ENCODE measurements around the gene ICOS.
"Not testable (repeated sequence)": the region's sequence is repeated elsewhere in the genome, so short reads cannot be mapped to it uniquely, and the experiment has no call there.

The ICOS gene

GRCh38 chr2:203975912-203976311 is 39.3 kb downstream of the ICOS start:
- no peaks in the 10 kb centered on the region for H3K9me3 ChIP-seq (ENCODE audit: control insufficient read depth, low read depth, low read length)
- no peak overlapping the region for H3K4me3 ChIP-seq (ENCODE audit: low read length)
- peaks cover 6% of the 10 kb centered on the region for H3K4me1 ChIP-seq (ENCODE audit: control insufficient read depth, low read depth, low read length)
- no peaks in the 10 kb centered on the region for H3K36me3 ChIP-seq (ENCODE audit: control insufficient read depth, low read depth, low read length)
- no peak overlapping the region for H3K27ac ChIP-seq (ENCODE audit: low read length)
- no peaks in the 10 kb centered on the region for H3K27me3 ChIP-seq (ENCODE audit: control insufficient read depth, insufficient read depth, low read length)
- no peak overlapping the region for H3K9ac ChIP-seq (ENCODE audit: low read length)

GRCh38 chr2:203982276-203982675 is 45.7 kb downstream of the ICOS start:
- Histone ChIP-seq H3K9me3 (ENCODE audit: control insufficient read depth, low read depth, low read length) (no peaks in the 10 kb centered on the region), H3K4me1 (ENCODE audit: control insufficient read depth, low read depth, low read length) (no peaks in the 10 kb centered on the region), H3K4me3 (ENCODE audit: low read length) (no peak overlapping the region), H3K27ac (ENCODE audit: low read length) (no peak overlapping the region), H3K27me3 (ENCODE audit: control insufficient read depth, insufficient read depth, low read length) (no peaks in the 10 kb centered on the region), H3K36me3 (ENCODE audit: control insufficient read depth, low read depth, low read length) (no peaks in the 10 kb centered on the region), H3K9ac (ENCODE audit: low read length) (no peak overlapping the region)

DNA sequence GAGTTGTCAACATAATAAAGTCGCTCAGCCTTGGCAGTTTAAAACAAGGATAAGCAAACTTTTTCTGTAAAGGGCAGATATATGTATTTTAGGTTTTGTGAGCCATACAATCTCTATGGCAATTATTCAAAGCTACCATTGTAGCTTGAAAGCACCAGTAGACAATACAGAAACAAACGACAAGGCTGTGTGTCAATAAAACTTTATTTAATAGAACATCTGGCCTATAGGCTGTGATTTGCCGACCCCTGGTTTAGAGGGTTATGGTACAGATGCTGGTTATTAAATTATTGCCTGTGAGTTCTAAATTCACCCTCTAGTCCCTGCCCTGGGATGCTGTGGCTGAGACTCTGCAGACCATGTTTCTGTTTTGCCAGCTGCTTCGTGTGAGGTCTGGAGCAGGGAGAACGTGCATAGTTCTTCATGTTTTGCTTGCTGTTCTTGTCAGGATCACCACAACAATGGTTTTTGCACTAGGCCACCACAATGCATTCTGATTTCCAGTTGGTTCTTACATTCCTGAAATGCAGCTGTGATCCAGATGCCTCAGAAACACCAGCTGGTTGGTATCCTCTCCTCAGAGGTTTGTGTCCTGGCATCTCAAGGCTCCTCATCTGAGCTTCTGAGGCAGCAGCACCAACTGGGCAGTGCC is 46.6 kb downstream of the ICOS start:
- H3K9me3 ChIP-seq (ENCODE audit: control insufficient read depth, low read depth, low read length) = no peaks in the 10 kb centered on the region
- no peak overlapping the region for H3K4me3 ChIP-seq (ENCODE audit: low read length)

GRCh38 chr2:203985978-203986377 is 49.4 kb downstream of the ICOS start:
- not testable (repeated sequence) for H3K4me3 ChIP-seq (ENCODE audit: low read length); H3K9ac ChIP-seq (ENCODE audit: low read length); H3K36me3 ChIP-seq (ENCODE audit: control insufficient read depth, low read depth, low read length); H3K9me3 ChIP-seq (ENCODE audit: control insufficient read depth, low read depth, low read length); H3K27me3 ChIP-seq (ENCODE audit: control insufficient read depth, insufficient read depth, low read length); H3K4me1 ChIP-seq (ENCODE audit: control insufficient read depth, low read depth, low read length); H3K27ac ChIP-seq (ENCODE audit: low read length)

More for the DNA sequence above, 46.6 kb downstream of the ICOS start:
- Histone ChIP-seq H3K9ac (ENCODE audit: low read length) (no peak overlapping the region), H3K27me3 (ENCODE audit: control insufficient read depth, insufficient read depth, low read length) (no peaks in the 10 kb centered on the region), H3K27ac (ENCODE audit: low read length) (no peak overlapping the region), H3K4me1 (ENCODE audit: control insufficient read depth, low read depth, low read length) (no peaks in the 10 kb centered on the region), H3K36me3 (ENCODE audit: control insufficient read depth, low read depth, low read length) (no peaks in the 10 kb centered on the region)

GRCh38 chr2:203987959-203988358 is 51.4 kb downstream of the ICOS start:
- Histone ChIP-seq H3K4me1 (ENCODE audit: control insufficient read depth, low read depth, low read length) (no peaks in the 10 kb centered on the region), H3K27me3 (ENCODE audit: control insufficient read depth, insufficient read depth, low read length) (no peaks in the 10 kb centered on the region), H3K9me3 (ENCODE audit: control insufficient read depth, low read depth, low read length) (no peaks in the 10 kb centered on the region), H3K9ac (ENCODE audit: low read length) (no peak overlapping the region), H3K4me3 (ENCODE audit: low read length) (no peak overlapping the region), H3K36me3 (ENCODE audit: control insufficient read depth, low read depth, low read length) (no peaks in the 10 kb centered on the region), H3K27ac (ENCODE audit: low read length) (no peak overlapping the region)

- H3K4me1 ChIP-seq (ENCODE audit: control insufficient read depth, low read depth, low read length) = no peaks in the 10 kb centered on the region
- no peak overlapping the region for H3K27ac ChIP-seq (ENCODE audit: low read length)
- H3K27me3 ChIP-seq (ENCODE audit: control insufficient read depth, insufficient read depth, low read length) = no peaks in the 10 kb centered on the region
- no peak overlapping the region for H3K4me3 ChIP-seq (ENCODE audit: low read length)
- no peaks in the 10 kb centered on the region for H3K36me3 ChIP-seq (ENCODE audit: control insufficient read depth, low read depth, low read length)
- no peaks in the 10 kb centered on the region for H3K9me3 ChIP-seq (ENCODE audit: control insufficient read depth, low read depth, low read length)
- H3K9ac ChIP-seq (ENCODE audit: low read length) = no peak overlapping the region
These were observed 52.1 kb downstream of the ICOS start for GRCh38 chr2:203988500-203989260.

GRCh38 chr2:203989521-203989920 is 53.0 kb downstream of the ICOS start:
- Histone ChIP-seq H3K4me1 (ENCODE audit: control insufficient read depth, low read depth, low read length) (no peaks in the 10 kb centered on the region), H3K9me3 (ENCODE audit: control insufficient read depth, low read depth, low read length) (no peaks in the 10 kb centered on the region), H3K4me3 (ENCODE audit: low read length) (no peak overlapping the region), H3K27me3 (ENCODE audit: control insufficient read depth, insufficient read depth, low read length) (no peaks in the 10 kb centered on the region), H3K36me3 (ENCODE audit: control insufficient read depth, low read depth, low read length) (no peaks in the 10 kb centered on the region), H3K9ac (ENCODE audit: low read length) (no peak overlapping the region), H3K27ac (ENCODE audit: low read length) (no peak overlapping the region)

- no peak overlapping the region for H3K9ac ChIP-seq (ENCODE audit: low read length)
- H3K36me3 ChIP-seq (ENCODE audit: control insufficient read depth, low read depth, low read length) = no peaks in the 10 kb centered on the region
- no peaks in the 10 kb centered on the region for H3K9me3 ChIP-seq (ENCODE audit: control insufficient read depth, low read depth, low read length)
- no peaks in the 10 kb centered on the region for H3K4me1 ChIP-seq (ENCODE audit: control insufficient read depth, low read depth, low read length)
- H3K4me3 ChIP-seq (ENCODE audit: low read length) = no peak overlapping the region
- H3K27ac ChIP-seq (ENCODE audit: low read length) = no peak overlapping the region
- no peaks in the 10 kb centered on the region for H3K27me3 ChIP-seq (ENCODE audit: control insufficient read depth, insufficient read depth, low read length)
These were observed 55.9 kb downstream of the ICOS start for GRCh38 chr2:203992509-203992908.

GRCh38 chr2:203993011-203993410 is 56.4 kb downstream of the ICOS start:
- H3K9ac ChIP-seq (ENCODE audit: low read length) = no peak overlapping the region
- no peak overlapping the region for H3K27ac ChIP-seq (ENCODE audit: low read length)
- H3K9me3 ChIP-seq (ENCODE audit: control insufficient read depth, low read depth, low read length) = no peaks in the 10 kb centered on the region
- H3K36me3 ChIP-seq (ENCODE audit: control insufficient read depth, low read depth, low read length) = no peaks in the 10 kb centered on the region
- no peaks in the 10 kb centered on the region for H3K4me1 ChIP-seq (ENCODE audit: control insufficient read depth, low read depth, low read length)
- H3K4me3 ChIP-seq (ENCODE audit: low read length) = no peak overlapping the region
- no peaks in the 10 kb centered on the region for H3K27me3 ChIP-seq (ENCODE audit: control insufficient read depth, insufficient read depth, low read length)

DNA sequence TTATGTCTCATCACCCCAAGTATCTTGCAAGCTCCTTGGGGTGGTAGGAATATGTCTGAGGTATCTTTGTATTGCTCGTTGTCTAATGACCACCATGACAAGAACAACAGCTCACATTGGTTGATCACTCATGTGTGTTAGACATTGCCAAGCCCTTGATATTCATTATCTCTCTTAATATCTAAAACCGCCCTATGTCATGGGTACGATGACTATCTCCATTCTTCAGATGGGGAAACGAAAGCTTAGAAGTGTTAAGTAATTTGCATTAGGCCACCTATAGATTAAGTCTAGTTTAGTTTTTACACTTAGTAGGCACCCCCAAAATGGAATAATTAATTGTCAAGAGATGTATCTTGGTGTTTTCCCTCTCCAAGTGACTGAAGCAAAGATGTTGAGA is 57.0 kb downstream of the ICOS start:
- Histone ChIP-seq H3K27me3 (ENCODE audit: control insufficient read depth, insufficient read depth, low read length) (no peaks in the 10 kb centered on the region), H3K9ac (ENCODE audit: low read length) (no peak overlapping the region), H3K4me1 (ENCODE audit: control insufficient read depth, low read depth, low read length) (no peaks in the 10 kb centered on the region), H3K36me3 (ENCODE audit: control insufficient read depth, low read depth, low read length) (no peaks in the 10 kb centered on the region), H3K9me3 (ENCODE audit: control insufficient read depth, low read depth, low read length) (no peaks in the 10 kb centered on the region), H3K4me3 (ENCODE audit: low read length) (no peak overlapping the region), H3K27ac (ENCODE audit: low read length) (no peak overlapping the region)

GRCh38 chr2:203994735-203995134 is 58.2 kb downstream of the ICOS start:
- no peaks in the 10 kb centered on the region for H3K36me3 ChIP-seq (ENCODE audit: control insufficient read depth, low read depth, low read length)
- H3K27me3 ChIP-seq (ENCODE audit: control insufficient read depth, insufficient read depth, low read length) = no peaks in the 10 kb centered on the region
- no peaks in the 10 kb centered on the region for H3K4me1 ChIP-seq (ENCODE audit: control insufficient read depth, low read depth, low read length)
- H3K9ac ChIP-seq (ENCODE audit: low read length) = no peak overlapping the region
- H3K27ac ChIP-seq (ENCODE audit: low read length) = no peak overlapping the region
- no peak overlapping the region for H3K4me3 ChIP-seq (ENCODE audit: low read length)
- H3K9me3 ChIP-seq (ENCODE audit: control insufficient read depth, low read depth, low read length) = no peaks in the 10 kb centered on the region

GRCh38 chr2:203996692-203997091 is 60.1 kb downstream of the ICOS start:
- Histone ChIP-seq H3K9me3 (ENCODE audit: control insufficient read depth, low read depth, low read length) (no peaks in the 10 kb centered on the region), H3K4me3 (ENCODE audit: low read length) (no peak overlapping the region), H3K4me1 (ENCODE audit: control insufficient read depth, low read depth, low read length) (no peaks in the 10 kb centered on the region), H3K9ac (ENCODE audit: low read length) (no peak overlapping the region), H3K36me3 (ENCODE audit: control insufficient read depth, low read depth, low read length) (no peaks in the 10 kb centered on the region), H3K27ac (ENCODE audit: low read length) (no peak overlapping the region), H3K27me3 (ENCODE audit: control insufficient read depth, insufficient read depth, low read length) (no peaks in the 10 kb centered on the region)

Measured in iPS-18a (cell line).